ENCODE results near the gene SERPINA1.
"Not testable (repeated sequence)": the region's sequence is repeated elsewhere in the genome, so short reads cannot be mapped to it uniquely, and the experiment has no call there.

The SERPINA1 gene

DNA sequence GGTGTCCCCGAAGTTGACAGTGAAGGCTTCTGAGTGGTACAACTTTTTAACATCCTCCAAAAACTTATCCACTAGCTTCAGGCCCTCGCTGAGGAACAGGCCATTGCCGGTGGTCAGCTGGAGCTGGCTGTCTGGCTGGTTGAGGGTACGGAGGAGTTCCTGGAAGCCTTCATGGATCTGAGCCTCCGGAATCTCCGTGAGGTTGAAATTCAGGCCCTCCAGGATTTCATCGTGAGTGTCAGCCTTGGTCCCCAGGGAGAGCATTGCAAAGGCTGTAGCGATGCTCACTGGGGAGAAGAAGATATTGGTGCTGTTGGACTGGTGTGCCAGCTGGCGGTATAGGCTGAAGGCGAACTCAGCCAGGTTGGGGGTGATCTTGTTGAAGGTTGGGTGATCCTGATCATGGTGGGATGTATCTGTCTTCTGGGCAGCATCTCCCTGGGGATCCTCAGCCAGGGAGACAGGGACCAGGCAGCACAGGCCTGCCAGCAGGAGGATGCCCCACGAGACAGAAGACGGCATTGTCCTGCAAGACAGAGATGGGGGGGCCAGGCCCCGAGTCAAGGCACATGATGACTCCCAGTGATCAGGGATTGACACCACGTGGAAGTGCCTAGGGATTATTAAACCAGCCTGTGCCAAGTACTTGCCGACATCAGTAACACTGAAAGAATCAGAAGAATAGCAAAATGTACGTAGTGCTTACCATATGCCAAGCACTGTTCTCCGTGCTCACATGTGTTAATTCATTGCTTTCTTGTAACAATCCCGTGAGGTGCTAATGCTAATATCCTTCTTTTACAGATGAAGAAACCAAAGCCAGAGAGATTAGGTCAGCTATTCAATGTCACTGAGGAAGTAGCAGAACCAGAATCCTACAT, 5.4 kb downstream of the SERPINA1 start:
- DNase-seq: no peak

DNA sequence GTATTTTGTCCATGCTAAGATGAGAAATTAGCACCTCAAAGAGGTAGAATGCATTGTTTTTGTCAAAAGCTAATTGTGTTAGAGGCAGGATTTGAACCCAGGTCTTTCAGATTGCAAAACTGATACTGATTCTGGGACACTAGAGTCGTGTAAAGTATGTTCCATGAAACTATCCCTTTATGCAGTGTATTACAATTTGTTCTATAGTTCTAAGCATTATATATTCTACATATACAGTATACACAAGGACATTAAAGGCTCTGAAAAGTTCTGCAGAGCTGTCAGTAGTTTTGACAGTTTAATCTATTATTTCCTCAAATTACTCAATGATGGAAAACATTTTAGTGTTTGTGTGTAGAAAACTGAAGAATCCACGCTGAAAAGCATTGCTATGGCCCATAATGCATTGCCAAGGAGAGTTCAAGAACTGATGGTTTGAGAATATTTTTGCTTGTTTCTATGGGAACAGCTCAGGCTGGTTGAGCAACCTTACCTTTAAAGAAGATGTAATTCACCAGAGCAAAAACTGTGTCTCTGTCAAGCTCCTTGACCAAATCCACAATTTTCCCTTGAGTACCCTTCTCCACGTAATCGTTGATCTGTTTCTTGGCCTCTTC, 6.2 kb downstream of the SERPINA1 start:
- DNase-seq: no peak

DNA sequence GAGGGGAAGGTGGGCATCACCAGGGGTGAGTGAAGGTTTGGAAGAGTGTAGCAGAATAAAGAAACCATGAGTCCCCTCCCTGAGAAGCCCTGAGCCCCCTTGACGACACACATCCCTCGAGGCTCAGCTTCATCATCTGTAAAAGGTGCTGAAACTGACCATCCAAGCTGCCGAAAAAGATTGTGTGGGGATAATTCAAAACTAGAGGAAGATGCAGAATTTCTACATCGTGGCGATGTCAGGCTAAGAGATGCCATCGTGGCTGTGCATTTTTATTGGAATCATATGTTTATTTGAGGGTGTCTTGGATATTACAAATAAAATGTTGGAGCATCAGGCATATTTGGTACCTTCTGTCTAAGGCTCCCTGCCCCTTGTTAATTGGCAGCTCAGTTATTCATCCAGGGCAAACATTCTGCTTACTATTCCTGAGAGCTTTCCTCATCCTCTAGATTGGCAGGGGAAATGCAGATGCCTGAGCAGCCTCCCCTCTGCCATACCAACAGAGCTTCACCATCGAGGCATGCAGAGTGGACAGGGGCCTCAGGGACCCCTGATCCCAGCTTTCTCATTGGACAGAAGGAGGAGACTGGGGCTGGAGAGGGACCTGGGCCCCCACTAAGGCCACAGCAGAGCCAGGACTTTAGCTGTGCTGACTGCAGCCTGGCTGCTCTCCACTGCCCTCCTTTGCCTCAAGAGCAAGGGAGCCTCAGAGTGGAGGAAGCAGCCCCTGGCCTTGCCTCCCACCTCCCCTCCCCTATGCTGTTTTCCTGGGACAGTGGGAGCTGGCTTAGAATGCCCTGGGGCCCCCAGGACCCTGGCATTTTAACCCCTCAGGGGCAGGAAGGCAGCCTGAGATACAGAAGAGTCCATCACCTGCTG, 7.0 kb downstream of the SERPINA1 start:
- no peak for DNase-seq

DNA sequence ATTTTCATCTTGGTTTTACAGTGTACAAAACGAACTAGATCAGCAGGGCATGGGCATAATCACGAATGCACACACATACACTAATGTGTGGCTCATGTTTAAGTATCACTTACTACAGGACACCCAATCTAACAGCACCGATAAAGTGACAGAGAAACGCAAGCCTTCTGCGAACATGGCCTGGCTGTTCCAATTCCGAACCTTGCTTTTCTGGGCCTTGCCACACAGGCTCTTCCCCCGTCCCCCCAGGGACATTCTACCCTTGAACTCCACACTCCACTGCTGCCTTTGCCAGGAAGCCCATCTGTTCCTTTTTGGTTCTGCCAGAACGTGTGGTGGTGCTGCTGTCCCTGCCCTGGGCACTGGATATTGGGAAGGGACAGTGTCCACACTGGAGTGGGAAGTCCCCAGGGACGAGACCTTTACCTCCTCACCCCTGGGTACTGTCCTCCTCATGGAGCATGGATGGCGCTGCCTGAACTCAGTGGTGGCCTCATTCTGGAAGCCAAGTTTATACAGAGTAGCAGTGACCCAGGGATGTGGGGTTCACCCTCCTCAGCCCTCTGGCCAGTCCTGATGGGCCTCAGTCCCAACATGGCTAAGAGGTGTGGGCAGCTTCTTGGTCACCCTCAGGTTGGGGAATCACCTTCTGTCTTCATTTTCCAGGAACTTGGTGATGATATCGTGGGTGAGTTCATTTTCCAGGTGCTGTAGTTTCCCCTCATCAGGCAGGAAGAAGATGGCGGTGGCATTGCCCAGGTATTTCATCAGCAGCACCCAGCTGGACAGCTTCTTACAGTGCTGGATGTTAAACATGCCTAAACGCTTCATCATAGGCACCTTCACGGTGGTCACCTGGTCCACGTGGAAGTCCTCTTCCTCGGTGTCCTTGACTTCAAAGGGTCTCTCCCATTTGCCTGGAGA, 7.9 kb downstream of the SERPINA1 start:
- DNase-seq: no peak

DNA sequence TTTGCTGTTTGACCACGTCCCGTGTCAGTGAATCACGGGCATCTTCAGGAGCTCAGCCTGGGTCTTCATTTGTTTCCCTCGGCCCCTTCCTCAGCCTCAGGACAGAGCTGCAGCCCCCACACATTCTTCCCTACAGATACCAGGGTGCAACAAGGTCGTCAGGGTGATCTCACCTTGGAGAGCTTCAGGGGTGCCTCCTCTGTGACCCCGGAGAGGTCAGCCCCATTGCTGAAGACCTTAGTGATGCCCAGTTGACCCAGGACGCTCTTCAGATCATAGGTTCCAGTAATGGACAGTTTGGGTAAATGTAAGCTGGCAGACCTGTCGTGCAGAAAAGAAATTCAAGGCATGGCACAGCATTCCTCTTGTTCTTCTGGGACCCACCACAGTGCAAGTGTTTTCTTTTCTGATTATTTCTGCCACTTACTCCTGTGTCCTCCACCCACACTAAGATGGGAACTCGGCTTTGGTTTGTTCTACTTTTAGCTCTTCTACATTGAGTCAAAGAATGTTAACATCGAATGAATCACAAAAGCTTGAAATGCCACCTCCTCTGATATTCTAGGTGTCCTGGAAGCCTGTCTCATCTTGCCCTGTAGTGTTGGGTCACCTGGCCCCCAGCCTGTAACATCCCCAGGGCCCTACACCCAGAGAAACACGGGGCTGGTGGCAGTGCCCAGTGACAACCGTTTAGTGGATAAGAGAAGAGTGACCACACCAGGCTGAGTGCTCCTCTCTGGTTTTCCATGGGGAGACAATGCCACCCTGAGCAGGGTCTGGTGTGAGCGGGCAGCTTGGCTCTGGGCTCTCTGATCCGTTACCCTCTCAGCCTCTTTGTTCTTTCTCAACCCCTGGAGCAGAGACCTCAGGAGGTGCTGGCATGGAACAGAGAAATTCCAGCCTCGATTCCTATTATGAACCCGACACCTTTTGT, 8.8 kb downstream of the SERPINA1 start:
- DNase-seq: no peak

DNA sequence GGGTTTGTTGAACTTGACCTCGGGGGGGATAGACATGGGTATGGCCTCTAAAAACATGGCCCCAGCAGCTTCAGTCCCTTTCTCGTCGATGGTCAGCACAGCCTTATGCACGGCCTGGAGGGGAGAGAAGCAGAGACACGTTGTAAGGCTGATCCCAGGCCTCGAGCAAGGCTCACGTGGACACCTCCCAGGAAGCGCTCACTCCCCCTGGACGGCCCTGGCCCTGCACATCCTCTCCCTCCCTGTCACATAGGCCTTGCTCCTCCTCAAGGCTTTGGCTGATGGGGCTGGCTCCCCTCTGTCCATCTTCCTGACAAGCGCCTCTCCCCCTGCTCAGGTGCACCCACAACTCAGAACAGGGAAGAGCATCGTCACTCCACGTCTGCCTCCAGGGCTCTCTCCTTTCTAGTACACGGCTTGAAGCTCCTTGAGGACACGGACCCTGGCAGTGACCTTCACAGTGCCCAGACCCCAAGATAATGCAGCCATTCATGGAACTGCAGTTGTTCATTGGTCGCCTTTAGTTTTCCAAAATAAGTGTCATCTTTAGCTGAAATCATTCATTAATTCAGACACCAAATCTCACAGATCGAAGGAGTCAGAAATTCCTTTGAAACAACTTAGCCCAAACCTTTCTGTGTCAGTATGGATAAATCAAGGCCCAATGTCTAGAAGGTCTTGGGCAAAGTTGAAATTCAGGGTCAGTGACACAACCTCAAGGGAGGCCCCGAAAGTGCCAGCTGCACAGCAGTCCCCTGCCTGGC, 9.7 kb downstream of the SERPINA1 start:
- no peak for DNase-seq

DNA sequence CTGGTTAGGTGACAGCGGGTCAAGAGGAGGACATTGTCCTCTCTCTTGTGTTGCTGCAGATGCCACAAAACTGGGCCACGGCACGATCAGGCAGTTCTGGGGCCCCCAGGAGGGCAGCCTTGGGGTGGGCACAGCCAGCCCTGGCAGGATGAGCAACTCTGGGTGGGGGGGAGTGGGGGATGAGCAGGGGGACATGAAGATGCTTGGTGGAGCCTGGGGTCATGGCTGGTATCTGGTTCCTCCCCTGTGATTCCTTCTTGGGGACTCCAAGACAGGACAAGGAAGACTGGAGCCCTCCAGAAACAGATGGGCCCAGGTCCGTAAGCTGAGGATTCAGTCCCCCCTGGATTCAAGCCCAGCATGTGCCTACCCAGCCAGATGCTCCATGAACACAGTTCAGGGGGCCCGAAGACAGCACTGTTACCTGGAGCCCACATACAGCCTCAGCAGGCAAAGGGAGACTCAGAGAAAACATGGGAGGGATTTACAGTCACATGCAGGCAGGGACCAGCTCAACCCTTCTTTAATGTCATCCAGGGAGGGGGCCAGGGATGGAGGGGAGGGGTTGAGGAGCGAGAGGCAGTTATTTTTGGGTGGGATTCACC, 10.4 kb downstream of the SERPINA1 start:
- DNase-seq: no peak

DNA sequence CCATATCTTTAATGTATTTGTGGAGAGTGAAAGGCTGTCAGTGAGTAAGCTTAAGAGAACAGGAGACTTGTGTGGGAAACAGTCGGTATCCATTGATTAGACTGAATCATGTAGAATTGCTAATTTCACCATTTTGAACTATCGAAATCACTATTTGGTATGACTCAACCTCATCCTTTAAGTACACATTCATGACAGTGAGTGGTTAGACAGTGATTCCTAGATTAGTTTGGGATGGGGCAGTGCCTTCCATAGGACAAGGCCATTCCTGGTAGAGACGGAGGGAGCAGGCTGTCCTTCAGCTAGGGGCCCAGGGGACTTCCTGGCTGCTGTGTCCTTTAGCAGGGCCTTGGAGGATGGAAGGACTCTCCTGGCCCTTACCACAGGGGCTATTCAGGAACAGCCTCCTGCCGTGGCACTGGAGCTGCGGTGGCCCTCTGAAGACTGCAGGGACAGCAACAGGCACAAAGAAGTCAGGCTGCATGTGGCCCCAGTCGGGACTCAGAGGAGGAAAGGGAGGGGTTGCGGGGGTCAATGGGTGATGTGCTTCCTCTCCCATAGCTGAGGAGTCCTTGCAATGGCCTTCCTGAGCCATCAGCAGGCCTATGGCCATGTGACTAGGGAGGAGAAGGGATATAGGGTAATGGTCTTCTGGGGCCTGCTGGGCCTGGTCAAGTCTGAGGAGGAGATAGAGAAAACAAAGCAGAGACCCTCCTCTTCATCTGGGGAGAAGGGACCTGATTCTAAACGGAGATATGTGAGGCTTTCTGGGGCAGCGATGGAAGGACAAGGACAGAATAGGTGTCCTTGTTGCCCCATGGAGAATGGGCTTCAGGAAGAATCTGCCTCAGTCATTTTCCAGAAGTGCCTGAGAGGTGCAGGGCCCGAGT, 11.2 kb downstream of the SERPINA1 start:
- no peak for DNase-seq

DNA sequence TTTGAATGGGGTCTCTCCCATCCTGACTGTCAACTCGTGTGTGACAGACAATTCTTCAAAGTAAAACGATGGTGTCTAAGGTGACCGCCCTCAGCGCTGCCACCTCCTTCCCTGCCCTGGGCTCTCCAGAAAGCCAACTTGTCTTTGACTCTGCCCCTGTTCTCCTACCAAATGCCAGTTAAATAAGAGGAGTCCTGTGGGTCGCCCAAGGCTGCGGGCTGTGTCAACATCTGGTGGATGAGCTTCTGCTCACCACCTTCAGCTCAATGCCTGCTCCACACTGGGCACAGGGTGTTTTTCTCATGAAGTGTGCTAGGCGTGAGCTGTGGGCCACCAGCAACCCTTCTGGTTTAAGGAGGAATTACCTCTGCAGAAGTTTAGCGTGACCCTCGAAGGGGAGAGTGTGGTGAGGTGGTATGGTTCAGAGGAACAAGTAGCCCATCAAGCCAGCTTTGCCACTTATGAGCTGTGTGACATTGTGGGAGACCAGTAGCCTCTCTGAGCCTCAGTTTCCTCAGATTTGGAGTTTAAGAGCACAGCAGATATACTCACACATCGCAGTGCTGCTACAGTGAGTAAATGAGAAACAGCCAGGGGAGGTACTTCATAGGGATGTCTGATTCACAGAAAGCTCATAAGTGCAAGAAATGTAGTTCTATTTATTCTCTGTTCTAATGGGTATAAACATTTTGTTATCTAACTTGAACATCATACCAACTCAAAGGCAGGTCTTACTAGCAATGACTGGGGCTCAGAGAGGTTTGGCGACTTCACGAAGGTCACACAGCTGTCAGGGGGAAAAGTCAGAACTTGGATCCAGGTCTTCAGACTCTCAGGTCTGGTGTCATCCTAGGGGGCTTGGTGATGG, 12.1 kb downstream of the SERPINA1 start:
- DNase-seq: no peak

DNA sequence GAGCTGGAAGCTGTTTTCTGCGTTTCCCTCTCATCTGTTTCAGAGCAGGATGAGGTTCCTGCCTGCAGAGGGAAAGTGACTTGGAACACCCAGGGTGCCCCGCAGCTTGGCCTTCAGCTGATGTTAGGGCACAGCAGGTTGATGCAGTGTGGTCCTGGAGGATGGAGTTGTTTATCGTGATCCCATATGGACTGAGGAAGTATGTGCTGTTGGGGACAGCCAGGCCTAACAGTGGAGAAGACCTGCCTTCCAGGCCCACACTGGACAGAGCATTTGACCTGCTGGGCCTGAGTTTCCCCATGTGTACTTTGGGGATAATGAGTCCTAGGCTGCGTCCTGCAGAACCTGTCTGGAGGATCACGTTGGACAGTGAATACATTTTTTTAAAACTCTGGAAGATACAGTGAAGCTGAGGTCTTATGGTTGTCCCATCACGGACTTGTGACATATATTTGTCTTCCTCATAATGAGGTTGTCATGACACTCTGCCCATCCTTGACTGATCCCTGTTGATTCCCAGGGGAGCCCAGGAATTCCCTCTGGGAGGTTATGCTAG, 12.8 kb downstream of the SERPINA1 start:
- no peak for DNase-seq

DNA sequence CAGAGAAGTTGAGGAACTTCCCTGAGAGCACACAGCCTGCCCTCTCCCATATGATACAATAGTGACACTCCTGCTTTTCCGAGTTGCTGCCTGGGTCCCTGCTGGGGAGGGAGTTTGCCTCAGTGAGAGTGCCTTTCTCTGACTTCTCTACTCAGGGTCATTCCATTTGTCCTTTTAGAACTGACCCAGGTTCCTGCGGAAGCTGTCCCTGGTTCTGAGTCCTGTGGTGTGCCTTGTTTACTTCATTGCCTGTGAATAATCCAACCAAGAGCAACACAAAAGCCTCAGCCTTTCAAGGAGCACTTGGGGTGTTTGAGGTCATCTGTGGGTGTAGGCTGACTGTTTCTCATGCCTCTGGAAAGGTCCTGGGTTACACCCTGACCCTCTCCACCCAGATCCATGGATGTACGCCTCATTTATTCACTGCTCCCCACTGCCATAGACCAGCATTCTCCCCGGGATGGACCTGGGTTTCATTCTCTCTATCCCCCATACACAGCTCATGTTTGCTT, 13.6 kb downstream of the SERPINA1 start:
- no peak for DNase-seq

DNA sequence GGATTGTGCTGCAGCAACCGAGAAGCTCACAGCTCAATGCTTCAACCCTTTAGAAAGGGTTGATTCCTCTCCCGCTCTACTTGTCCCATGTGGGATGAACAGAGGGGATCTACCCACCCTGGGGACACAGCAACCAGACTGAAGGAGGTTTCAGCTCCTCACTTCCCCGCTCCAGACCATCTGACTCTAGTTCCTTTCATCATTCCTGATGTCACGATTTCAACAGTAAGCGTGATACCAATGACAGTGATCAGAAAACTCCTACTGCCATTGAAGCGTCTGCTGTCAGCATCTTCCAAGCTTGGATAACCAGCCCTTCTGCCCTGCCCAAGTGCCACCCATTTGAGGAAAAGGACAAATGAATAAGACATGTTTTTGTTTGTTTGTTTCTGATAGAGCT, 14.3 kb downstream of the SERPINA1 start:
- DNase-seq: no peak

DNA sequence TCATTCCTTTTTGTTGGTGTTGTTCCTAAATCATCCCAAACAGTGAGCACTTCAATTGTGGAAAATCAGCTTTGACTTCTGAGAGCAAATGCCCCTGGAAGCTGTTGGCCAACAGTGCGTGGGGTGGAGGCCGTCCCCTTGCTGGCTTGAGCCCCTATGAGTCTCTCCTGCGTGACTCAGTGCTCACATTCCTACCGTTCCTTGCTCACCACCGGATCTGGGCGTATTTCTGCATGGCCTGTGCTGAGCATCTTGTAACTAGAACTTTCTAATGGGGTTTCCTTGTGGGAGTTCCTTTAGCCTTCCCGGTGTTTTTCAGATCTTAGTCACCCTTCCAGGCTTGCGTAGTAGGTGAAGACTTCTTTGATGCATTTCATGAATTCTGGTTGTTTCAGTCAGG, 14.7 kb downstream of the SERPINA1 start:
- no peak for DNase-seq

DNA sequence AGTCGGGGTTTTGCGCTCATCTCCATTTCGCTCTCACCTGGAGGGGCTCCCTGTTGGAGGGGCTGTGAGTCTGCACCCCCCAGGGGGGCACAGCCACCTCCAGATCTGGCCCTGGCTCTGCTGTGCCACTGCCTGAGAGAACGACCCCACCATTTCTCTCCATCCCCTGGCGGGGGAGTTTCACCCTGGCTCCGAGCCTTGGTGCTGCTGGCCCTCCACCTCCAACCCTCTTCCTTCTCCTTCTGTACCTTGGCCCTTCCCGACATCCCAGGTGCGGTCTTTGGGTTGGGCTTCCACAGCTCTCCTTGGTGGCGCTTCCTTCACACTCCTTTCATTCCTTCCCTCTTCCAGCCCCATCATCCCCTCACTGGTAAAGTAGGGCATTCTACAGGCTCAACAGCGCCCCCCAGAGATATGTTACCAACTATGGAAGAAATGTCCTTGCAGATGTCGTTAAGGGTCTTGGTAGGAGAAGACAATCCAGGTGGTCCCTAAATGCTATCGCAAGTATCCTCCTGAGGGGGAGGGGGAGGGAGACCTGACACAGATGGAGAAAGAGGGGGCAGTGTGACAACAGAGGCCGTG, 16.3 kb downstream of the SERPINA1 start:
- DNase-seq: no peak

DNA sequence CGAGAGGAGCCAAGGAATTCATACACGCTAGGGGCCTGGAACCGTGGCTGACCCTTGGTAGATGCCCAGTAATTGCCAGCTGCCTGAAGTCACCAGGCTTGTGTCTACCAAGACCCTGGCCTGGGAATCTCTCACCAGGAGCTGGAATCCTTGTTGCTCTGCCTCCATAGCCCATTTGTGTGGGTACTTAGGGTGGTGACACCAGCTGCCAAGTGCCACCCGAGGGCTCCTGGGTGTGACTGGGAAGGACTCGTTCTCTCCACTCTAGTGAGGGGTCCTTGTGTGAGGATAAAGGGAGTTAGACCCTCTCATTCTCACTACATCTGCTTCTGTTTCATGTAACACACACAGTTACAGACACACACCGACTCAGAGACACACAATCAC, 17.9 kb downstream of the SERPINA1 start:
- DNase-seq: no peak

DNA sequence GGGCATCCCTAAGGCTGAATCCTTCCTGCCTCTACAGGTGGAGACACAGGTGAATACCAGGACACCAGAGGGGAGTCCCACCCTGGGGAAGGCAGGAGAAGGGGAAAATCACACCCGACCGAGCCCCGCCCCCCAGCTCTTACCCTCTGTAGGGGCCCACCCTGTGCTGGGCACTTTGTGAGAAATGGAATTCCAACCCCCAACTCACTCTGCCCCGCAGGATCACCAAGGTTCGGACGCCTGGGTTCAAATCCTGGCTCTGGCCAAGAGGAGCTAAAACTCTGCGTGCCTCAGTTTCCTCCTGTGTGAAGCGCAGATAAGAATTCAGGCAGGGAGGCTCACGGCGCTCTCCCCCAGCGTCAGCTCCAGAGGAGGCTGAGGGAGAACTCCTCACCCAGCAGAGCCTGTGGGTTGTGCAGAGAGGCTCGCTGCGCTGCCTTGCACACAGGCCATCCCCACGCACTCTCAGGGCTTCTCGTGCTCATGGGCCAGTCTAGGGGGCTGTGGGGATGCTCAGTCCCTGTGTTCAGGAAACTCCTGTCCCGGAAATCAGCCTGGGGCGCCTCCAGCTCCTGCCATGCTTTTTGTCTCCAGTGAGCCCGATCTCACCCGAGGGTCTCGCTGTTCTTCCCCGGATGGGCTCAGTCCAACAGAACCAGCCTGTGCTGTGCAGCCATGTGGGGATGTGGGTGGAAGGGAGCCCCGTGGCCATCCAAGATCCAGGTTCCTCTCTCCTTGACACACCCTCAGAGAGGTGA, 18.5 kb downstream of the SERPINA1 start:
- DNase-seq: not testable (repeated sequence)

Data from hematopoietic multipotent progenitor cell treated with erythropoietin and hydrocortisone succinate and interleukin-3 and kit ligand, for 8 days (in vitro differentiated cells).